SK-N-SH (cell line): ENCODE data around the gene MEI4. TPM values are rescaled to one million over a fixed set of nuclear protein-coding genes. Genes with fewer than 3 reads are reported as not detected.

ENCODE experiments used
- CTCF ChIA-PET: fragments of 300-600, 350-600 bp; formaldehyde crosslinking; extraction: SDS; loops from one replicate; lab custom pipeline; 2021; lab: Yijun Ruan, JAX
- POLR2A ChIA-PET: fragments of 350-600 bp; sonication (Branson Sonifier 250); formaldehyde crosslinking; extraction: SDS; loops from one replicate; lab custom pipeline; 2020; ENCODE audit warnings: antibody characterized with exemption, inconsistent platforms; lab: Yijun Ruan, JAX
- DNase-seq: peaks from one replicate; pipeline ENCODE4 v3.0.0; 2012
- H2AFZ ChIP-seq: fragments of 200-600 bp; sonication (generic); 2 replicates; pipeline ENCODE4 v1.8.1; 2016; ENCODE audit warnings: antibody characterized with exemption, mild to moderate bottlenecking, low read depth
- H3F3A ChIP-seq: fragments of 200-600 bp; sonication (generic); replicated peaks from 2 replicates; pipeline ENCODE3; 2016; ENCODE audit warnings: antibody characterized with exemption, mild to moderate bottlenecking; ENCODE audit not compliant: insufficient read depth
- H3K27ac ChIP-seq, 2 experiments: fragments of 200-500 bp in 1 of 2; fragments of 200-600 bp in 1 of 2; sonication (Bioruptor generic) in 1 of 2; sonication (generic), shearing (Covaris generic) in 1 of 2; 2 replicates each; pipeline versions ENCODE4 v1.5.1 to v1.6.1; 2014 to 2016; ENCODE audit warnings: low read depth in 2 of 2, inconsistent platforms in 1 of 2, low read length in 1 of 2, mild to moderate bottlenecking in 1 of 2, mixed read lengths in 1 of 2
- H3K27me3 ChIP-seq: fragments of 200-600 bp; sonication (generic), shearing (Covaris generic); 2 replicates; pipeline ENCODE4 v1.6.1; 2016; ENCODE audit warnings: mixed run types; ENCODE audit not compliant: insufficient read depth
- H3K36me3 ChIP-seq, 2 experiments: fragments of 200-500 bp in 1 of 2; fragments of 200-600 bp in 1 of 2; sonication (Bioruptor generic) in 1 of 2; sonication (generic) in 1 of 2; replicated peaks in 1 of 2; 2 replicates each; pipeline versions ENCODE3 to v1.5.1; 2014 to 2016; ENCODE audit warnings: low read length in 1 of 2, mild to moderate bottlenecking in 1 of 2; ENCODE audit not compliant: insufficient read depth in 2 of 2, control insufficient read depth in 1 of 2
- H3K4me1 ChIP-seq, 2 experiments: fragments of 200-500 bp in 1 of 2; fragments of 200-600 bp in 1 of 2; sonication (Bioruptor generic) in 1 of 2; sonication (generic), shearing (Covaris generic) in 1 of 2; 2 replicates each; pipeline versions ENCODE4 v1.5.1 to v1.6.1; 2014 to 2016; ENCODE audit warnings: low read depth in 1 of 2, low read length in 1 of 2, mixed run types in 1 of 2; ENCODE audit not compliant: insufficient read depth in 2 of 2, control insufficient read depth in 1 of 2
- H3K4me2 ChIP-seq: fragments of 200-600 bp; sonication (generic), shearing (Covaris generic); 2 replicates; pipeline ENCODE4 v1.6.1; 2017; ENCODE audit warnings: mixed run types
- H3K4me3 ChIP-seq, 2 experiments: fragments of 200-500 bp in 1 of 2; fragments of 200-600 bp in 1 of 2; sonication (Bioruptor generic) in 1 of 2; sonication (generic), shearing (Covaris generic) in 1 of 2; 2 replicates each; pipeline versions ENCODE4 v1.5.1 to v1.8.1; 2014 to 2016; ENCODE audit warnings: low read depth in 2 of 2, inconsistent platforms in 1 of 2, low read length in 1 of 2, mild to moderate bottlenecking in 1 of 2, mixed read lengths in 1 of 2, moderate library complexity in 1 of 2
- H3K79me2 ChIP-seq: fragments of 200-600 bp; sonication (generic); 2 replicates; pipeline ENCODE4 v1.8.1; 2017; ENCODE audit warnings: mild to moderate bottlenecking; ENCODE audit not compliant: insufficient read depth
- H3K9ac ChIP-seq: fragments of 200-600 bp; sonication (generic); 2 replicates; pipeline ENCODE4 v1.6.1; 2017; ENCODE audit warnings: mixed run types
- H3K9me2 ChIP-seq: fragments of 200-600 bp; sonication (generic); 2 replicates; pipeline ENCODE4 v1.6.1; 2017; ENCODE audit warnings: mixed run types
- H3K9me3 ChIP-seq: fragments of 200-600 bp; sonication (generic); 2 replicates; pipeline ENCODE4 v1.6.1; 2017; ENCODE audit warnings: mixed run types, mild to moderate bottlenecking, moderate library complexity
- H4K20me1 ChIP-seq: fragments of 200-600 bp; sonication (generic); 2 replicates; pipeline ENCODE4 v1.6.1; 2017; ENCODE audit warnings: mild to moderate bottlenecking, mixed run types; ENCODE audit not compliant: insufficient read depth
- EZH2phosphoT487 ChIP-seq: fragments of 200-600 bp; sonication (generic); IDR thresholded peaks from 2 replicates; pipeline ENCODE4 v1.6.1; 2017; ENCODE audit warnings: low read depth, mixed run types, mild to moderate bottlenecking, antibody characterized with exemption, moderate library complexity, borderline replicate concordance
- GABPA ChIP-seq: IDR thresholded peaks from 2 replicates; pipeline ENCODE4 v1.4.0; 2012; ENCODE audit warnings: low read depth, mild to moderate bottlenecking
- GATA2 ChIP-seq: sonication (generic); formaldehyde crosslinking; IDR thresholded peaks from 2 replicates; pipeline ENCODE4 v1.5.0; 2020; ENCODE audit warnings: mild to moderate bottlenecking, missing genetic modification reagents
- NFIC ChIP-seq: IDR thresholded peaks from 2 replicates; pipeline ENCODE4 v1.4.0; 2012; ENCODE audit warnings: borderline replicate concordance
- RXRA ChIP-seq: IDR thresholded peaks from 2 replicates; pipeline ENCODE4 v1.4.0; 2012; ENCODE audit warnings: low read depth, mild to moderate bottlenecking, borderline replicate concordance
- TEAD4 ChIP-seq: IDR thresholded peaks from 2 replicates; pipeline ENCODE4 v1.4.0; 2012; ENCODE audit warnings: mild to moderate bottlenecking, borderline replicate concordance; ENCODE audit not compliant: insufficient read depth
- ZBTB33 ChIP-seq: IDR thresholded peaks from 2 replicates; pipeline ENCODE4 v1.4.0; 2012; ENCODE audit warnings: low read depth, borderline replicate concordance
- WGBS: methylation state at CpG from one replicate; pipeline ENCODE4 v1.1.6; 2017; ENCODE audit warnings: low lambda C conversion rate; 5-methylcytosine and 5-hydroxymethylcytosine counted together
- polyA plus RNA-seq, 3 experiments: library from polyadenylated mRNA; depleted of rRNA; stranded (reverse); fragments of >200 nt; gene quantifications; 2 replicates each; pipeline ENCODE4 v1.2.3, GENCODE V29; 2012
- TF ChIP-seq, protein P1 (sequence below): IDR thresholded peaks from 2 replicates; pipeline ENCODE4 v1.6.1; 2012; ENCODE audit warnings: mild to moderate bottlenecking, low read depth, low read length, moderate library complexity
- TF ChIP-seq, protein P2 (sequence below): fragments of 200-600 bp; sonication (generic); IDR thresholded peaks from 2 replicates; pipeline ENCODE4 v1.6.1; 2017; ENCODE audit warnings: antibody characterized with exemption, mild to moderate bottlenecking, moderate library complexity

The MEI4 gene
- polyA plus RNA-seq, 1 of the 3 experiments (the other 2 are of a cell fraction): not detected

DNA sequence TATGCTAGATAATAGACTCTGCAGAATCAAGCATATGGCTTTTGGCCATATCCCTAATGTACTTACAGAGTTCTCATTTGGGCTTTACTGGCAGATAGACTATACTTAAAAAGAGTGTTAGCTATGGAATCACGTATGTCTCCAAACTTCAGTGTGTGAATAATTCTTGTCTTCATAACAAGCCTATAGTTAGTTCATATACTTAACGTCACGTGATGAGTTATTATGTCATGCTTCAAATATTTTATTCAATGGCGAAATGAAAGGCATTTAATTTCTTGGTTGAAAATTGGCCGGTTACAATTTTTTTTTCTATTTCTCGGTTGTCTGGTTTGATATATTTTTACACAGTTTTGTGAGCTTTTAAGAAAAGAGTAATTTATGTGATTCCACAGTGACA is 62.7 kb downstream of the MEI4 start:
- Histone ChIP-seq H3K9ac (no peak overlapping the region), H3K4me1 (no peaks in the 10 kb centered on the region), H3K79me2 (no peaks in the 10 kb centered on the region), H3K27me3 (no peaks in the 10 kb centered on the region; the same call in 1 of the 2 replicates), H3K4me3 (no peak overlapping the region), H3K9me2 (no peaks in the 10 kb centered on the region), H3K36me3 (no peaks in the 10 kb centered on the region), H3K4me2 (no peak overlapping the region), H3F3A (no peaks in the 10 kb centered on the region), H2AFZ (no peak overlapping the region), H4K20me1 (no peaks in the 10 kb centered on the region), H3K9me3 (no peaks in the 10 kb centered on the region), H3K27ac (no peak overlapping the region)
- POLR2A ChIA-PET: no interaction called here
- DNase-seq: no peak
- CTCF ChIA-PET: interaction anchor here (0.6 kb wide), 1 partner anchor 827 kb away, joined by 3 read pairs; no protein-coding TSS in a partner anchor
- no peak for TF ChIP-seq ZBTB33
- no peak for TF ChIP-seq GABPA
- no peak for TF ChIP-seq RXRA
- TF ChIP-seq GATA2: no peak
- TF ChIP-seq NFIC: no peak
- TF ChIP-seq, protein P1, sequence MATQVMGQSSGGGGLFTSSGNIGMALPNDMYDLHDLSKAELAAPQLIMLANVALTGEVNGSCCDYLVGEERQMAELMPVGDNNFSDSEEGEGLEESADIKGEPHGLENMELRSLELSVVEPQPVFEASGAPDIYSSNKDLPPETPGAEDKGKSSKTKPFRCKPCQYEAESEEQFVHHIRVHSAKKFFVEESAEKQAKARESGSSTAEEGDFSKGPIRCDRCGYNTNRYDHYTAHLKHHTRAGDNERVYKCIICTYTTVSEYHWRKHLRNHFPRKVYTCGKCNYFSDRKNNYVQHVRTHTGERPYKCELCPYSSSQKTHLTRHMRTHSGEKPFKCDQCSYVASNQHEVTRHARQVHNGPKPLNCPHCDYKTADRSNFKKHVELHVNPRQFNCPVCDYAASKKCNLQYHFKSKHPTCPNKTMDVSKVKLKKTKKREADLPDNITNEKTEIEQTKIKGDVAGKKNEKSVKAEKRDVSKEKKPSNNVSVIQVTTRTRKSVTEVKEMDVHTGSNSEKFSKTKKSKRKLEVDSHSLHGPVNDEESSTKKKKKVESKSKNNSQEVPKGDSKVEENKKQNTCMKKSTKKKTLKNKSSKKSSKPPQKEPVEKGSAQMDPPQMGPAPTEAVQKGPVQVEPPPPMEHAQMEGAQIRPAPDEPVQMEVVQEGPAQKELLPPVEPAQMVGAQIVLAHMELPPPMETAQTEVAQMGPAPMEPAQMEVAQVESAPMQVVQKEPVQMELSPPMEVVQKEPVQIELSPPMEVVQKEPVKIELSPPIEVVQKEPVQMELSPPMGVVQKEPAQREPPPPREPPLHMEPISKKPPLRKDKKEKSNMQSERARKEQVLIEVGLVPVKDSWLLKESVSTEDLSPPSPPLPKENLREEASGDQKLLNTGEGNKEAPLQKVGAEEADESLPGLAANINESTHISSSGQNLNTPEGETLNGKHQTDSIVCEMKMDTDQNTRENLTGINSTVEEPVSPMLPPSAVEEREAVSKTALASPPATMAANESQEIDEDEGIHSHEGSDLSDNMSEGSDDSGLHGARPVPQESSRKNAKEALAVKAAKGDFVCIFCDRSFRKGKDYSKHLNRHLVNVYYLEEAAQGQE: no peak
- TF ChIP-seq, protein P2, sequence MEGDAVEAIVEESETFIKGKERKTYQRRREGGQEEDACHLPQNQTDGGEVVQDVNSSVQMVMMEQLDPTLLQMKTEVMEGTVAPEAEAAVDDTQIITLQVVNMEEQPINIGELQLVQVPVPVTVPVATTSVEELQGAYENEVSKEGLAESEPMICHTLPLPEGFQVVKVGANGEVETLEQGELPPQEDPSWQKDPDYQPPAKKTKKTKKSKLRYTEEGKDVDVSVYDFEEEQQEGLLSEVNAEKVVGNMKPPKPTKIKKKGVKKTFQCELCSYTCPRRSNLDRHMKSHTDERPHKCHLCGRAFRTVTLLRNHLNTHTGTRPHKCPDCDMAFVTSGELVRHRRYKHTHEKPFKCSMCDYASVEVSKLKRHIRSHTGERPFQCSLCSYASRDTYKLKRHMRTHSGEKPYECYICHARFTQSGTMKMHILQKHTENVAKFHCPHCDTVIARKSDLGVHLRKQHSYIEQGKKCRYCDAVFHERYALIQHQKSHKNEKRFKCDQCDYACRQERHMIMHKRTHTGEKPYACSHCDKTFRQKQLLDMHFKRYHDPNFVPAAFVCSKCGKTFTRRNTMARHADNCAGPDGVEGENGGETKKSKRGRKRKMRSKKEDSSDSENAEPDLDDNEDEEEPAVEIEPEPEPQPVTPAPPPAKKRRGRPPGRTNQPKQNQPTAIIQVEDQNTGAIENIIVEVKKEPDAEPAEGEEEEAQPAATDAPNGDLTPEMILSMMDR: no peak
- TF ChIP-seq EZH2phosphoT487: no peak
- no peak for TF ChIP-seq TEAD4
- 16% methylated on average over 6 of the region's 6 CpGs for WGBS
